Glutamatergic neuron (in vitro differentiated cells): ENCODE results near the gene DYNC2H1. TPM values are rescaled to one million over a fixed set of nuclear protein-coding genes. Genes with fewer than 3 reads are reported as not detected.

ENCODE experiments used
- DNase-seq: peaks from one replicate; pipeline ENCODE4 v3.0.0; 2022
- H3K27ac Mint-ChIP-seq: one replicate; pipeline ENCODE4 v1.8.0; 2020; ENCODE audit warnings: mild to moderate bottlenecking, mixed read lengths, inconsistent platforms; ENCODE audit not compliant: unreplicated experiment
- H3K27me3 Mint-ChIP-seq: one replicate; pipeline ENCODE4 v1.8.0; 2020; ENCODE audit warnings: mild to moderate bottlenecking, moderate library complexity, mixed read lengths, inconsistent platforms; ENCODE audit not compliant: unreplicated experiment
- H3K36me3 Mint-ChIP-seq: one replicate; pipeline ENCODE4 v1.8.0; 2020; ENCODE audit warnings: mild to moderate bottlenecking, mixed read lengths, inconsistent platforms; ENCODE audit not compliant: unreplicated experiment
- H3K4me1 Mint-ChIP-seq: one replicate; pipeline ENCODE4 v1.8.0; 2020; ENCODE audit warnings: mild to moderate bottlenecking, low read depth, mixed read lengths, inconsistent platforms; ENCODE audit not compliant: unreplicated experiment
- H3K4me3 Mint-ChIP-seq: one replicate; pipeline ENCODE4 v1.8.0; 2020; ENCODE audit warnings: mild to moderate bottlenecking, mixed read lengths, inconsistent platforms; ENCODE audit not compliant: unreplicated experiment
- H3K9me3 Mint-ChIP-seq: one replicate; pipeline ENCODE4 v1.8.0; 2020; ENCODE audit warnings: mild to moderate bottlenecking, moderate library complexity, mixed read lengths, inconsistent platforms; ENCODE audit not compliant: unreplicated experiment
- CTCF ChIP-seq: fragments of 200-600 bp; sonication (generic); IDR thresholded peaks from one replicate; pipeline ENCODE4 v1.5.0; 2021; ENCODE audit not compliant: partially characterized antibody, unreplicated experiment
- total RNA-seq: library from RNA; stranded (reverse); fragmentation: NEBNext Ultra II Directional; extraction: Animal tissue kit (Norgen Biotek cat#: 25700); gene quantifications from one replicate; pipeline ENCODE4 v1.2.1, GENCODE V29; 2021; ENCODE audit not compliant: unreplicated experiment

DYNC2H1 gene
- total RNA-seq, 1 donor from 2014 or later = 9.7 TPM

GRCh38 chr11:103164093-103164796 is 55.0 kb downstream of the DYNC2H1 start:
- Mint-ChIP-seq H3K4me3 (no peak overlapping the region), H3K4me1 (no peaks in the 10 kb centered on the region), H3K9me3 (no peaks in the 10 kb centered on the region), H3K27ac (no peak overlapping the region), H3K27me3 (no peaks in the 10 kb centered on the region), H3K36me3 (no peaks in the 10 kb centered on the region)
- DNase-seq = no peak
- TF ChIP-seq CTCF = no peak

- no peak for DNase-seq
- Mint-ChIP-seq H3K27me3 (no peaks in the 10 kb centered on the region), H3K4me1 (no peaks in the 10 kb centered on the region), H3K9me3 (no peaks in the 10 kb centered on the region), H3K36me3 (no peaks in the 10 kb centered on the region), H3K27ac (no peak overlapping the region), H3K4me3 (no peak overlapping the region)
- no peak for TF ChIP-seq CTCF
Measured at GRCh38 chr11:103167166-103167565, 57.9 kb downstream of the DYNC2H1 start.

DNA sequence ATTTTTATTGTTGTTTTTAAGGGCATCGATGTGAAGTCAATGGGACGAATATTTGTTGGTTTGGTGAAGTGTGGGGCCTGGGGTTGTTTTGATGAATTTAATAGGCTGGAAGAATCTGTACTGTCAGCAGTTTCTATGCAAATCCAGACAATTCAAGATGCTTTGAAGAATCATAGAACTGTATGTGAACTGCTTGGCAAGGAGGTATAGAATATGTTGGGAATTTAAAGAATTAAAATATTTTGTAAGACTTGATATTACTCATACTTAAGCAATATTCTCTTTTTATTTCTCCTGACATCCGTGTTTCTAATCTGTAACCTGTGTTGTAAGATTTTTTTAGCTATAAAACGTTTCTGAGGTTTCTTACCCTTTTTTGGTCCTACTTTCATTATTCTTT is 61.6 kb downstream of the DYNC2H1 start:
- H3K27ac Mint-ChIP-seq = no peak overlapping the region
- no peak overlapping the region for H3K4me3 Mint-ChIP-seq
- no peak for TF ChIP-seq CTCF
- H3K27me3 Mint-ChIP-seq = no peaks in the 10 kb centered on the region
- DNase-seq = no peak
- no peaks in the 10 kb centered on the region for H3K4me1 Mint-ChIP-seq
- no peaks in the 10 kb centered on the region for H3K9me3 Mint-ChIP-seq
- H3K36me3 Mint-ChIP-seq = no peaks in the 10 kb centered on the region

GRCh38 chr11:103175461-103176129 is 66.4 kb downstream of the DYNC2H1 start:
- no peak for DNase-seq
- TF ChIP-seq CTCF = no peak
- no peaks in the 10 kb centered on the region for H3K4me1 Mint-ChIP-seq
- no peak overlapping the region for H3K4me3 Mint-ChIP-seq
- no peaks in the 10 kb centered on the region for H3K27me3 Mint-ChIP-seq
- H3K9me3 Mint-ChIP-seq = no peaks in the 10 kb centered on the region
- H3K36me3 Mint-ChIP-seq = no peaks in the 10 kb centered on the region
- no peak overlapping the region for H3K27ac Mint-ChIP-seq

DNA sequence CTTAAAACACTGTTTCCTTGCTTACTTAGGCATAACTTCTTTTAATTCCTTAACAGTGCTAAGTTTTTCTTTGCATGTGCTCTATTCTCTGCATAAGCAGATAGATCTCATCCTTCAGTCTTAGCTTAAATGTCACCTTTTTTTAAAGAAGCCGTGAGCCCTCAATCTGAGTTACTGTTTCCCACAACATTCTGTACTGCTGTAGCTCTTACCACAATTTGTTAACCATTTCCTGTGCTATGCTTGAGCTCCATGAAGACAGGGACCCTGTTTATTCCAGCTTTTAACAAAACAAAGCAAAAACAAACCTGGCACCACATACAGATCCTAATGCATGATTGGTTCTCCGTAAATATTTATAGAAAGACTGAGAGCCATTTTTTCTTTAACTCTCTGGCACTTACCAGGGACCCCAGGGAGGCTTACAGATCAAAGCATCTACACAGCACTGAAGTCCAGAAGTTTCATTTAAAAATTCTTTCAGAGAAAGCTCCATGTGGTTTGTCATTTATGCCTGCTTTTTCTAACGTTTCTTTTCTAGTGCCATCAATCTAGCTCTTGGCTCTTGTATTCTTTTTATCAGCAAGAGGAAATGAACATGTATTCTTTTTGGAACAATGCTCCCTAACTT is 74.9 kb downstream of the DYNC2H1 start:
- DNase-seq = no peak
- no peaks in the 10 kb centered on the region for H3K4me1 Mint-ChIP-seq
- H3K27me3 Mint-ChIP-seq = no peaks in the 10 kb centered on the region
- no peak overlapping the region for H3K27ac Mint-ChIP-seq
- TF ChIP-seq CTCF = no peak
- no peak overlapping the region for H3K4me3 Mint-ChIP-seq
- H3K36me3 Mint-ChIP-seq = no peaks in the 10 kb centered on the region
- no peaks in the 10 kb centered on the region for H3K9me3 Mint-ChIP-seq
